CD14-positive monocyte (primary cell): ENCODE data around the gene HSF2. TPM values are rescaled to one million over a fixed set of nuclear protein-coding genes. Genes with fewer than 3 reads are reported as not detected.

ENCODE experiments used
- DNase-seq, 3 donors: peaks; one replicate each; pipeline ENCODE4 v3.0.0-alpha.2; 2011 to 2022
- H2AFZ ChIP-seq: 2 replicates; pipeline ENCODE4 v1.6.0; 2012; ENCODE audit warnings: mild to moderate bottlenecking, low read depth, low read length, inconsistent platforms; ENCODE audit not compliant: insufficient read depth, poor library complexity, severe bottlenecking
- H3K27ac ChIP-seq, 2 donors: 1 replicate in 1 of 2; 2 replicates in 1 of 2; pipeline ENCODE4 v1.5.1; 2012 to 2013; ENCODE audit warnings: low read length in 2 of 2, control low read depth in 1 of 2, inconsistent platforms in 1 of 2, low read depth in 1 of 2, mild to moderate bottlenecking in 1 of 2
- H3K27me3 ChIP-seq, 2 donors: one replicate each; pipeline versions ENCODE4 v1.6.0 to v1.6.1; 2011 to 2013; ENCODE audit warnings: low read length in 2 of 2; ENCODE audit not compliant: control insufficient read depth in 2 of 2, insufficient read depth in 2 of 2
- H3K36me3 ChIP-seq, 2 donors: replicated peaks in 1 of 2; 1 replicate in 1 of 2; 2 replicates in 1 of 2; pipeline versions ENCODE4 v1.5.1 to v1.6.1; 2012 to 2013; ENCODE audit warnings: low read length in 2 of 2, control low read depth in 1 of 2, inconsistent platforms in 1 of 2, mild to moderate bottlenecking in 1 of 2; ENCODE audit not compliant: insufficient read depth in 2 of 2, control insufficient read depth in 1 of 2
- H3K4me1 ChIP-seq, 2 donors: 1 replicate in 1 of 2; 2 replicates in 1 of 2; pipeline versions ENCODE4 v1.5.1 to v1.6.1; 2012 to 2013; ENCODE audit warnings: low read length in 2 of 2, control low read depth in 1 of 2, inconsistent platforms in 1 of 2, mild to moderate bottlenecking in 1 of 2, moderate library complexity in 1 of 2; ENCODE audit not compliant: insufficient read depth in 2 of 2, control insufficient read depth in 1 of 2
- H3K4me2 ChIP-seq: replicated peaks from 2 replicates; pipeline ENCODE3; 2012; ENCODE audit warnings: low read length, moderate library complexity, mild to moderate bottlenecking; ENCODE audit not compliant: poor library complexity, severe bottlenecking; ENCODE audit errors: extremely low read depth
- H3K4me3 ChIP-seq, 3 experiments: fragments of 200-600 bp in 1 of 3; sonication (generic) in 1 of 3; replicated peaks in 1 of 3; 1 replicate in 2 of 3; 2 replicates in 1 of 3; pipeline ENCODE4 v1.5.1; 2011 to 2013; ENCODE audit warnings: low read length in 3 of 3, mild to moderate bottlenecking in 3 of 3, control low read depth in 2 of 3, low read depth in 2 of 3, inconsistent platforms in 1 of 3, moderate library complexity in 1 of 3
- H3K79me2 ChIP-seq: 2 replicates; pipeline ENCODE4 v1.6.0; 2012; ENCODE audit warnings: mild to moderate bottlenecking, control low read depth, inconsistent platforms, low read length, moderate library complexity; ENCODE audit not compliant: insufficient read depth
- H3K9ac ChIP-seq: 2 replicates; pipeline ENCODE4 v1.6.0; 2017; ENCODE audit warnings: low read length, mild to moderate bottlenecking; ENCODE audit not compliant: insufficient read depth, poor library complexity, severe bottlenecking
- H3K9me3 ChIP-seq, 2 donors: replicated peaks in 1 of 2; 1 replicate in 1 of 2; 2 replicates in 1 of 2; pipeline versions ENCODE4 v1.5.1 to v1.6.1; 2012 to 2013; ENCODE audit warnings: low read length in 2 of 2, control low read depth in 1 of 2; ENCODE audit not compliant: control insufficient read depth in 1 of 2, insufficient read depth in 1 of 2
- H4K20me1 ChIP-seq: 2 replicates; pipeline ENCODE4 v1.6.0; 2012; ENCODE audit warnings: mild to moderate bottlenecking, low read length, control low read depth, moderate library complexity; ENCODE audit not compliant: insufficient read depth
- H3K27ac Mint-ChIP-seq, 7 donors: one replicate each; pipeline ENCODE4 v1.8.0; 2020; ENCODE audit warnings: mild to moderate bottlenecking in 7 of 7, mixed read lengths in 7 of 7, moderate library complexity in 6 of 7, inconsistent platforms in 2 of 7
- H3K27me3 Mint-ChIP-seq, 3 donors: one replicate each; pipeline ENCODE4 v1.8.0; 2021 to 2022; ENCODE audit warnings: low read depth in 3 of 3, mild to moderate bottlenecking in 3 of 3, mixed read lengths in 3 of 3, moderate library complexity in 3 of 3, inconsistent platforms in 1 of 3
- H3K36me3 Mint-ChIP-seq, 2 donors: one replicate each; pipeline ENCODE4 v1.8.0; 2020; ENCODE audit warnings: mixed read lengths in 2 of 2, inconsistent platforms in 1 of 2, mild to moderate bottlenecking in 1 of 2
- H3K4me1 Mint-ChIP-seq: one replicate; pipeline ENCODE4 v1.8.0; 2020; ENCODE audit warnings: mild to moderate bottlenecking, mixed read lengths
- H3K4me3 Mint-ChIP-seq, 2 donors: one replicate each; pipeline ENCODE4 v1.8.0; 2020; ENCODE audit warnings: mild to moderate bottlenecking in 2 of 2, mixed read lengths in 2 of 2, moderate library complexity in 1 of 2
- H3K9me3 Mint-ChIP-seq, 7 donors: one replicate each; pipeline ENCODE4 v1.8.0; 2020 to 2022; ENCODE audit warnings: mixed read lengths in 7 of 7, mild to moderate bottlenecking in 6 of 7, moderate library complexity in 6 of 7, inconsistent platforms in 2 of 7
- WGBS: methylation state at CpG from one replicate; pipeline ENCODE4 v1.1.5; 2013; ENCODE audit warnings: missing lambda C conversion rate; ENCODE audit not compliant: insufficient coverage; 5-methylcytosine and 5-hydroxymethylcytosine counted together
- intact Hi-C, 2 donors: fragments of 100-400 bp; cut with micrococcal nuclease; formaldehyde crosslinking; loops; one replicate each; pipeline versions ENCODE4 v1.15.0 to v1.15.1; 2023
- polyA plus RNA-seq, 3 donors: library from polyadenylated mRNA; depleted of rRNA in 1 of 3; unstranded in 2 of 3; stranded (reverse) in 1 of 3; fragments of 300-500 nt in 2 of 3; fragments of >200 nt in 1 of 3; fragmentation: Illumina TruSeq in 2 of 3; gene quantifications; 1 replicate in 2 of 3; 2 replicates in 1 of 3; pipeline ENCODE4 v1.2.3, GENCODE V29; 2012 to 2021
- TF ChIP-seq, protein P1 (sequence below): fragments of 200-600 bp; IDR thresholded peaks from one replicate; pipeline ENCODE4 v1.8.0; 2022; ENCODE audit warnings: antibody characterized with exemption, mild to moderate bottlenecking

The HSF2 gene
- polyA plus RNA-seq, 3 donors = 2.3 to 8.8 (median 2.6) TPM

DNA sequence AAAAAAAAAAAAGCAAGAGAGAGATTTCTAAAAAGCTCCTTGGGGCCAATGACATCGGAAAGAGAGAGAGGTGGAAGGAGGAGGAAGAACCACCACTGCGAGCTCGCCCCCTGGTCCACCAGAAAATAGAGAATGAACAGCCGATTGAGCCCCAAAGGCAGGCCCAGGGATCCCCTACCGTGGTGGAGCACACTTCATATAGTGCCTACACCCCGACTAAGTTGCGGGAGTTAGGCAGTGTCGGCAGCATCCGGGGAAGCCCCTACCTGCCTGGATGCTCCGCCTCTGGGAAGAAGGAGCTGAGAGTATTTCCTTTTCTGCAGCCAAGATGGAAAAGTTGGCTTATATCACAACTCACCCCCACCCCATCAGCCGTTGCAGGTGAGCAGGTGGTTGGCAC, 38.6 kb upstream of the HSF2 start:
- Histone ChIP-seq H3K79me2 (no peaks in the 10 kb centered on the region), H3K9ac (no peak overlapping the region), H3K27me3 (no peaks in the 10 kb centered on the region), H3K36me3 (no peaks in the 10 kb centered on the region), H3K4me2 (no peak overlapping the region), H2AFZ (no peak overlapping the region), H3K27ac (no peak overlapping the region), H3K4me3 (no peak overlapping the region), H4K20me1 (no peaks in the 10 kb centered on the region), H3K9me3 (peaks cover 0 to 12% of the 10 kb centered on the region in 2 donors), H3K4me1 (no peaks in the 10 kb centered on the region)
- TF ChIP-seq, protein P1, sequence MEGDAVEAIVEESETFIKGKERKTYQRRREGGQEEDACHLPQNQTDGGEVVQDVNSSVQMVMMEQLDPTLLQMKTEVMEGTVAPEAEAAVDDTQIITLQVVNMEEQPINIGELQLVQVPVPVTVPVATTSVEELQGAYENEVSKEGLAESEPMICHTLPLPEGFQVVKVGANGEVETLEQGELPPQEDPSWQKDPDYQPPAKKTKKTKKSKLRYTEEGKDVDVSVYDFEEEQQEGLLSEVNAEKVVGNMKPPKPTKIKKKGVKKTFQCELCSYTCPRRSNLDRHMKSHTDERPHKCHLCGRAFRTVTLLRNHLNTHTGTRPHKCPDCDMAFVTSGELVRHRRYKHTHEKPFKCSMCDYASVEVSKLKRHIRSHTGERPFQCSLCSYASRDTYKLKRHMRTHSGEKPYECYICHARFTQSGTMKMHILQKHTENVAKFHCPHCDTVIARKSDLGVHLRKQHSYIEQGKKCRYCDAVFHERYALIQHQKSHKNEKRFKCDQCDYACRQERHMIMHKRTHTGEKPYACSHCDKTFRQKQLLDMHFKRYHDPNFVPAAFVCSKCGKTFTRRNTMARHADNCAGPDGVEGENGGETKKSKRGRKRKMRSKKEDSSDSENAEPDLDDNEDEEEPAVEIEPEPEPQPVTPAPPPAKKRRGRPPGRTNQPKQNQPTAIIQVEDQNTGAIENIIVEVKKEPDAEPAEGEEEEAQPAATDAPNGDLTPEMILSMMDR = no peak
- no peak for DNase-seq
- peaks cover 0 to 5% (median 2%) of the 10 kb centered on the region in 3 donors for H3K27me3 Mint-ChIP-seq
- no peaks in the 10 kb centered on the region for H3K4me1 Mint-ChIP-seq
- H3K27ac Mint-ChIP-seq = no peak overlapping the region
- no peaks in the 10 kb centered on the region for H3K36me3 Mint-ChIP-seq
- H3K4me3 Mint-ChIP-seq = no peak overlapping the region
- intact Hi-C loops = no loop called here
- H3K9me3 Mint-ChIP-seq = peaks cover 2 to 16% (median 4%) of the 10 kb centered on the region in 7 donors
- 93% methylated on average over 3 of the region's 11 CpGs for WGBS

DNA sequence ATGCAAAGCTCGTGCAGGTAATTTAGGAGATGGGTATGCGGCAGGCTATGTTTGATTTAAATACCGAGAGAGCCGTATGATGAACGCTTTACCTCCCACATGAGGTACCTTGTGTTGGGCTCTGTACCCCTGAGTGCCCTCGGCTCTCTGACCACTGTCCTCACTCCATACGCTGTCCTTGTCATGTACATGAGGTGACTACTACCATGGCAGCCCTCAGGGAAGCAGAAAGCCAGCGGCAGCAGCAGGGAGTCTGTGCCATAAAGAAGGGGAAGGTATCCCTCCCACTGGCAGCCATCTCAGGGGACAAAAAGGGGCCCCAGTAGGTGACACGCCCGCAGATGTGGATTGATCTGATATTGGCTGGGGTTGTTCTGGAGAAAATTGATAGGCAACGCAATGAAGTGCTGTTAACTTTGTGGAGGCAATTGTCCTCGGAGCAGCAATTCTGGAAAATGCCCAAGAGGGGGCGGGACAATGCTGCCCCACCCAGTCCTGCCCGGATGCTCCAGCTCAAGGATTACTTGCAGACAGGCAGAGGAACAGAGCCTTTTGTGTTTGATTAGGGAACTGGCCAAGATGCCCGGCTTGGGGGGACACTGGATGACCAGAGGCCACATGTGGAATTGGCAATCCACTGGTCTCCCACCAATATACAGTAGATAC, 38.0 kb upstream of the HSF2 start:
- intact Hi-C loops = no loop called here
- Mint-ChIP-seq H3K4me3 (no peak overlapping the region), H3K27me3 (peaks cover 0 to 5% (median 2%) of the 10 kb centered on the region in 3 donors), H3K27ac (no peak overlapping the region), H3K36me3 (no peaks in the 10 kb centered on the region), H3K4me1 (no peaks in the 10 kb centered on the region), H3K9me3 (peaks cover 2 to 19% (median 4%) of the 10 kb centered on the region in 7 donors)
- Histone ChIP-seq H3K4me1 (no peaks in the 10 kb centered on the region), H3K36me3 (no peaks in the 10 kb centered on the region), H3K4me2 (no peak overlapping the region), H3K9ac (no peak overlapping the region), H4K20me1 (no peaks in the 10 kb centered on the region), H2AFZ (no peak overlapping the region), H3K27me3 (no peaks in the 10 kb centered on the region), H3K9me3 (peaks cover 0 to 12% of the 10 kb centered on the region in 2 donors), H3K4me3 (no peak overlapping the region), H3K79me2 (no peaks in the 10 kb centered on the region), H3K27ac (no peak overlapping the region)
- WGBS = 90% methylated on average over 10 of the region's 15 CpGs
- TF ChIP-seq, protein P1 = no peak
- DNase-seq = no peak
